ENCODE measurements around the gene ECEL1.

The ECEL1 gene

GRCh38 chr2:232494542-232494941 lies 6.9 kb upstream of the ECEL1 start:
- Histone ChIP-seq H3K36me3 (ENCODE audit: control insufficient read depth, insufficient read depth, low read length) (no peaks in the 10 kb centered on the region), H3K27me3 (replicated peaks; ENCODE audit: control insufficient read depth, insufficient read depth, low read length) (no peaks in the 10 kb centered on the region; the same call in none of the 2 replicates), H3K4me3 (replicated peaks; ENCODE audit: low read depth, low read length) (no peak overlapping the region)
- no peak for DNase-seq (ENCODE audit: extremely low read depth, insufficient read length)
- TF ChIP-seq CTCF (IDR thresholded peaks at IDR 0.05; ENCODE audit: insufficient read depth, low read length, poor library complexity, severe bottlenecking): no peak

GRCh38 chr2:232493701-232494474 lies 6.3 kb upstream of the ECEL1 start:
- Histone ChIP-seq H3K27me3 (replicated peaks; ENCODE audit: control insufficient read depth, insufficient read depth, low read length) (no peaks in the 10 kb centered on the region; the same call in none of the 2 replicates), H3K4me3 (replicated peaks; ENCODE audit: low read depth, low read length) (no peak overlapping the region), H3K36me3 (ENCODE audit: control insufficient read depth, insufficient read depth, low read length) (no peaks in the 10 kb centered on the region)
- no peak for DNase-seq (ENCODE audit: extremely low read depth, insufficient read length)
- no peak for TF ChIP-seq CTCF (IDR thresholded peaks at IDR 0.05; ENCODE audit: insufficient read depth, low read length, poor library complexity, severe bottlenecking)

- Histone ChIP-seq H3K36me3 (ENCODE audit: control insufficient read depth, insufficient read depth, low read length) (no peaks in the 10 kb centered on the region), H3K4me3 (replicated peaks; ENCODE audit: low read depth, low read length) (no peak overlapping the region), H3K27me3 (replicated peaks; ENCODE audit: control insufficient read depth, insufficient read depth, low read length) (no peaks in the 10 kb centered on the region; the same call in none of the 2 replicates)
- TF ChIP-seq CTCF (IDR thresholded peaks at IDR 0.05; ENCODE audit: insufficient read depth, low read length, poor library complexity, severe bottlenecking): no peak
- DNase-seq (ENCODE audit: extremely low read depth, insufficient read length): no peak
Measured at GRCh38 chr2:232492963-232493700, 5.5 kb upstream of the ECEL1 start.

- DNase-seq (ENCODE audit: extremely low read depth, insufficient read length): no peak
Measured at GRCh38 chr2:232492236-232492848, 4.7 kb upstream of the ECEL1 start.

More at GRCh38 chr2:232492236-232492848, 4.7 kb upstream of the ECEL1 start:
- TF ChIP-seq CTCF (IDR thresholded peaks at IDR 0.05; ENCODE audit: insufficient read depth, low read length, poor library complexity, severe bottlenecking): no peak
- Histone ChIP-seq H3K36me3 (ENCODE audit: control insufficient read depth, insufficient read depth, low read length) (no peaks in the 10 kb centered on the region), H3K27me3 (replicated peaks; ENCODE audit: control insufficient read depth, insufficient read depth, low read length) (no peaks in the 10 kb centered on the region; the same call in none of the 2 replicates), H3K4me3 (replicated peaks; ENCODE audit: low read depth, low read length) (no peak overlapping the region)
